HG02852 (cell line): Measurements from ENCODE around the gene HOXC11.

Experiments used
- ATAC-seq: cut with Tn5 transposase; IDR thresholded peaks from one replicate; pipeline ENCODE4 v1.9.1; 2021; ENCODE audit warnings: mild to moderate bottlenecking, moderate library complexity; ENCODE audit not compliant: unreplicated experiment

Gene HOXC11

DNA sequence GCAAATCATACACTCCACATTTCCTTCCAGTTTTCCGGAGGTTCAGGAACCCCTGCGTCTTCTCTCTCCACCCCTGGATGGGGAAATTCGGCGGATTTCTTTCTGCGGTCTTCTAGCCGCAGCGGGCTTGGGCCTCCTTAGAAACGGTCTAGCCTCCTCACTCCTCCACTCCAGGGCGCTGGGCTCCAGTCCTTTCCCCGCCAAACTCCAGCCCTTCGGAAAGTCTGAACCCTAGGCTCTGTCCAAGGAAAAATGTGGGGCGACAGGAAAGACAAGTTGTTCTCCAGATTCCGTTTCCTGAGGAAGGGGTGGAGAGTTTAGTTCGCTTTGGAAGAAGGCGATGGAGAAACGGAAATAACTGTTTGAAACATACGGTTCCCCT lies 10.6 kb downstream of the HOXC11 start:
- no peak for ATAC-seq

DNA sequence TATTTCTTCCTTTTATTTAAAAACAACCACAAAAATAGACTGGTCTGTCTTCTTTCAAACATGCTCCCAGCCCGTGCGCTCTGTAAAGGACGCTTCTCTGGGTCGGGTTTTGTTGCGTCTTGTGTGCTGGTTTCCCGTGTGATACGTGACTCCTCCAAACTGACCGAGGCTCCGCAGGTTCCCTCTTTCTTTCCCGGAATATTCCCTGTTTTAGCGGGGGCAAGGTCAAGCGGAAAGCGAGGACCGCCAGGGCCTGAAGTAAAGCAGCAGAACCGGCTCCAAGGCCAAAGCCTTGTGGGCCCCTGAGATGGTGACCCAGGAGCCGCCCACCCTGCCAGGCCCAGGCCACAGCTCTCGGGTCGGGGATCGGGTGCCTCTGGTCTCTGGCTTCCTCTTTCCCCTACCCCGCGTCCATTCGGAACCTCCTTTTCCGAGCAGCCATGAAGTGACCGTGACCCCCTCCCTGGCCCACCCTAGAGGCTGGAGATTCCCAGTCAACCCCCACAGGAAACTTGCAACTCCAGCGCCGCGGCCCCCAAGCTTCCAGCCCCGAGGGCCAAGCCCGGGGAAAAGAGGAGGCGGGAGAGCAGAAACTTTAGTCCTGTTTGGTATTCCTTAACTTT lies 11.1 kb downstream of the HOXC11 start:
- ATAC-seq, result no peak

DNA sequence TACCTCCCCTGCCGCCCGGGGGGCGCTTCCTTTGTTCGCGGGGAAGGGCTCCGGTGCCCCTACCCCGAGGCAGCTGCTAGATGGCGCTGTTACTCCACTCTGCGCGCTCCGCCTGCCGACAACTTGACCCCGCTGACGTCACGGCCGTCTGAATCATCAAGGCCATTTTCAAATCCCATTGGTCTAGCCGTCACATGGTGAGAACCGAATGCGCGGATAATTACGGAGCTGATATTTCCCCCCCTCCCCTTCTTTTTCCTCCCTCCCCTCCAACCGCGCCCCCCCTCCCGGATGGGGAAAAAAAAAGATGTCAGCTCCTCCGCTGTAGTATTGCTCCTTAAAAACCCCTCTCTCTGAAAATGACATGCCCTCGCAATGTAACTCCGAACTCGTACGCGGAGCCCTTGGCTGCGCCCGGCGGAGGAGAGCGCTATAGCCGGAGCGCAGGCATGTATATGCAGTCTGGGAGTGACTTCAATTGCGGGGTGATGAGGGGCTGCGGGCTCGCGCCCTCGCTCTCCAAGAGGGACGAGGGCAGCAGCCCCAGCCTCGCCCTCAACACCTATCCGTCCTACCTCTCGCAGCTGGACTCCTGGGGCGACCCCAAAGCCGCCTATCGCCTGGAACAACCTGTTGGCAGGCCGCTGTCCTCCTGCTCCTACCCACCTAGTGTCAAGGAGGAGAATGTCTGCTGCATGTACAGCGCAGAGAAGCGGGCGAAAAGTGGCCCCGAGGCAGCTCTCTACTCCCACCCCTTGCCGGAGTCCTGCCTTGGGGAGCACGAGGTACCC lies 12.2 kb downstream of the HOXC11 start, which contains the start of gene HOXC10:
HOXC10 (plus strand) TSS at position 246 of the 791 bp plus-strand sequence; CDS start at position 360, 114 bp downstream.
- ATAC-seq, result no peak

DNA sequence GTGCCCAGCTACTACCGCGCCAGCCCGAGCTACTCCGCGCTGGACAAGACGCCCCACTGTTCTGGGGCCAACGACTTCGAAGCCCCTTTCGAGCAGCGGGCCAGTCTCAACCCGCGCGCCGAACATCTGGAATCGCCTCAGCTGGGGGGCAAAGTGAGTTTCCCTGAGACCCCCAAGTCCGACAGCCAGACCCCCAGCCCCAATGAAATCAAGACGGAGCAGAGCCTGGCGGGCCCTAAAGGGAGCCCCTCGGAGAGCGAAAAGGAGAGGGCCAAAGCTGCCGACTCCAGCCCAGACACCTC lies 12.7 kb downstream of the HOXC11 start:
- no peak for ATAC-seq

DNA sequence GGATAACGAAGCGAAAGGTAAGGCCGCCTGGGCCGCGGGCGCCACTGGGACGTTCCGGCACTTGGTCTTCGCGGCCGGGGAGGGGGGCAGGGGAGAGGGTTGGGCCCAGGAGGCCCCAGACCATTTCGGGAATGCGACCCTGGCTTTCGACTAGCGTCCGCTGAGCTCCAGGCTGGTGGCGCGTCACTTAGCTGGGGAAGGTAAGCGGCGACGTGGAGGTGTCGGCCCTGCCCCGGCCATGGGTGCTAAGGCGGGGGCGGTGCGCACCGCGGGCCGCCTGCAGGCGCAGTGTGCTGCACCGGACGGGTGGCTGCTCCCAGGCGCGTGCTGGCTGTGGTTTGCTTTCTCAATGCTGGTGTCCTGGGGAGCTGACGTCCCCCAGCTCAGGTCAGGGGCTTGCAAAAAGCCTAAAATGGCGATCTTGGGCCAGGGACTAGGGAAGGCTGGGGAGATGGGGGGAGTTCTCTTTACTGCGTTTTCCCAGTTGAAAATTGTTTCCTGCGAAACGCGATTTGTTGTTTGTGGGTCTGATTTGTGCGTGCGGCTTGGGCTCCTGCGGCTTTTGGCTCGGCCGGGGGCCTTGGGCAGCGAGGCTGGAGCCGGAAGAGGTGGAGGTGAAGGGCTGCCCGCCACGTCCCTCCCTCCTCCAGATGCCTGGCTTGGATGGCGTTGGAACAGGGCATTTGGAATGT lies 13.2 kb downstream of the HOXC11 start:
- no peak for ATAC-seq

DNA sequence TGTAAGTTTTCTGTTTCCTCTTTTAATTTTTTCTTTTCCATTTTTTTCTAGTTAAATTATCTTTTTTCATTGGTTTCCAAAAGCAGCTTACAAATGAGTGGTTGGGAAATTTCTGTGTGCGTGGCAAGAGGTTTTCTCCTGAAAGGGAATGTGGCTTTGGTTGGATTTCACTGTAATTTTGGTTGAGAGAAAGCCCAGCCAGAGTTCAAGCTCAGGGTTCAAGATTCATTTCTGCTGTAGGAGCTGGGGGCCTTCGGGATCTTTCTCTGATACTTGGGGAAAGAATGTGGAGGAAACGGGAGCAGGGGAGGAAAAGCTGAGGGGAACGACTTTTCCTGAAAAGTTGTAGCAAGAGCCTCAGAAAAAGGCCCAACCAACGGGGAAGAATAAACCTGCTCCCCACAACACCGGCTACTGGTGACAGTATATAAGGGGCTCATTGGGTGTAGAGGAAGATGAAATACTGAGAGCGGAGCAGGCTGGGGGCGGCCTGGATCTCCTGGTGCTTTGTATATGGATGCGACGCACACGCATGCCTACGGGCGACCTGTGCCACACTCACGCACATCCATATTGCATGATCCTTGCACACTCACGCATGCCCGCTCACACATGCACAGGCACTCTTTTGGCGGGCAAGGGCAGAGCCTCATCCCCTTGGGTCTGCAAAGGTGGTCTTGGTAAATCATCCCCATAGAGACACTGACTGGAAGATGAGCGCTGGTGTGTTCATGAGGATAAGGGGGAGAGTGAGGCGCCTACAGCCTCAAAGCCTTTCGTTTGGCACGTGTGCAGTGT lies 14.0 kb downstream of the HOXC11 start:
- ATAC-seq, result no peak

DNA sequence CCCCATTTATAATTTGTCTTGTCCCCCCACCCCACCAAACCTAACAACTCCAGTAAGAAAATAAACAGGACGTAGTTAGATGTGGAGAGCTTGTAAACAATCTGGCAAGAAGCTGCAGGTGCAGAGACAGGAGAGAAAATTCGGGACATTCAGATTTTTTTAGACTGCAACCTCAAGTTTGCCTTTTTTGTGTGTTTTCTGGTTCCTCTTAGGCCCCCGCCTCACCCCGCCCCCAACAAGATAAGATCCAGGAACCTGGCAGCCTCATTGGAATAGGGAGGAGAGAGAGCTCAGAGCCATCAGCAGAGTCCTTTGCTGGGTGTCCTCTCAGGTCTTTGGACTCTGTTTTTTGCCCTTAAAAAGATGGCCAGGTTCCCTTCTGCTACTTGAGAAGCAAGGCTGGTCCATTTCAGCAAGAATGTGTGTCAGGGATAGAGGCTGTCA lies 14.9 kb downstream of the HOXC11 start:
- ATAC-seq, result no peak

DNA sequence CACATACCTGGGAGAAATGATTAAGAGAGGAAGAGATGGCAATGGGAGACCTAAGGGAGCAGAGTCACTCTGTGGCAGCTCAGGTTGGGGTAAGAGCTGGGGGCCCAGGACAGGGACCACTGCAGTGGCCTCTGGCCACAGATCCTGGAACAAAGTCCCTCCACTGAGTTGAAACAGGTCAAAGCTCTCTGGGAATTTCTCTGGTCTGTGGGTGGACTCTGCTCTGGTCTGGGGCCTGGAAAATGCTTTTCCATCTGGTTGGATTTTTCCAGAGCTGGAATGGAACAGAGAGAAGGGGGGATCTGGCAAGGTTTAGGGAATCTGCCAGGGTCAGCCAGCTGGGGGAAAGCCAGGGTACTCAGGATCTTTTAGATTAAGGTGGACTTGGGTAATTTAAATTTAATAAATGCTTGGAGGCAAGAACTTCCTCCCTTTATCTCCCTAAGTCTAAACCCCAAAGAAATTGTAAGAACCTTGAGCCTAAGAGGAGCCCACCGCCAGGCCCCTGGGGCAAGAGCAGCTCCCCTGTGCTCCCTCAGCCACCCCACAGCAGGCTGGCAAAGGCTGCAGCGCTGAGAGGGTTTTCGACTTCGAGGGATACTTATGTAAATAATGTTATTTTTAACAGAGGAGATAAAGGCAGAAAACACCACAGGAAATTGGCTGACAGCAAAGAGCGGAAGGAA lies 15.8 kb downstream of the HOXC11 start:
- ATAC-seq, result no peak

DNA sequence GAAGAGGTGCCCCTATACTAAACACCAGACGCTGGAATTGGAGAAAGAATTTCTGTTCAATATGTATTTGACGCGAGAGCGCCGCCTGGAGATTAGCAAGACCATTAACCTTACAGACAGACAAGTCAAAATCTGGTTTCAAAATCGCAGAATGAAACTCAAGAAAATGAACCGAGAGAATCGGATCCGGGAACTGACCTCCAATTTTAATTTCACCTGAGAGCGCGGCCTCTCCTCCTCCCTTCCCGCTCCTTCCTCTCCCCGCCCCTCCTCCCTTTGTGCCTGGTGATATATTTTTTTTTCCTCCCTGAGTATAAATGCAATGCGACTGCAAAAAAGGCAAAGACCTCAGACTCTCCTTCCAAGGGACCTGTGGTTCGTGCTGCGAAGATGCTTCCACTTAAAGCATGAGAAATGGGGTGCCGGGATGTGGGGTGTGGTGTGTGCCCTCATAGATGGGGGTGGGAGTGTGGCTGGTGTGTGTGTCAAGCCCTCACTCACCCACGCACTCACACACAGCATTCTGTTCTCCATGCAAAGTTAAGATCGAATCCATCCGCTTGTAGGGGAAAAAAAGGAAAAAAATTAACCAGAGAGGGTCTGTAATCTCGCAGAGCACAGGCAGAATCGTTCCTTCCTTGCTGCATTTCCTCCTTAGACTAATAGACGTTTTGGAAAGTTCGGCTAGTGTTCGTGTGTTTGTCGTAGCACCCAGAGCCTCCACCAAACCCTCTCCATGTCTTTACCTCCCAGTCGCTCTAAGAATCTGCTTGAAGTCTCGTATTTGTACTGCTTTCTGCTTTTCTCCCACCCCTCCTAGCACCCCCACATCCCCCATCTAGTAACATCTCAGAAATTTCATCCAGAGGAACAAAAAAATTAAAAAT lies 16.5 kb downstream of the HOXC11 start:
- ATAC-seq, result no peak

DNA sequence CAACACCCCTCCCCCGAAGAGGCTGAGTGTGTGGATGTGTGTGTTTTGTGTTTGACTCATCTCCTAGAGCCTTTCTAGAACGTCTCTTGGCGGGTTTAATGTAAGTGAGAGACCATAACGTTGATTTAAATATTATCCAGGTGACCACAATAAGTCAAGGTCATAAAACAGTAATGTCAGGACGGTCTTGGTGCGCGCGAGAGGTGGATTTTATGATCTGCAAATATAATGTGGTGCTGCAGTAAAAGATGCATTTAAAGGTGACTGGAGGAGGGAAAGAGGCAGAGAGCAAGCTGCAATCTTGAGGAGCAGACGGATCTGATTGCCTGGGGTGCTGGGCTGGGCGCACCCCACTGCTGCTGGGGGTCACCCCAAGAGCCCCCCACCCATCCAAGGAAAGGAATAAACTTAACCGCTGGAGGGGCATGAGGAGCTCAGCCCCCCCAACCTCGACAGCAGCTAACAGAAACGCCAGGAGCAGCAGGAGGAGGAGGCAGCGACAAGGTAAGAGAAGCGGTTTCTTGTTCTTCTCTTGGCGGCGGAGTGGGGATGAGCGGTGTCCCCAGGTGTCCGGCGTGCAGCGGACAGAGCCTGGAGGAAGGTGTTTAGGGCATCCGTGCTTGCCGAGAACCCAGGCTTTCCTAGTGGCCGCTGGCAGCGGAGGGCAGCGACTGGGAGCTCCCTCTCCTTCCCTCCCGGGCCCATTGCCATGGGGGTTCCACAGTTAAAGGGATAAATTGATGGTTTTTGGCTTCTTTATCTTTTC lies 17.6 kb downstream of the HOXC11 start:
- no peak for ATAC-seq

DNA sequence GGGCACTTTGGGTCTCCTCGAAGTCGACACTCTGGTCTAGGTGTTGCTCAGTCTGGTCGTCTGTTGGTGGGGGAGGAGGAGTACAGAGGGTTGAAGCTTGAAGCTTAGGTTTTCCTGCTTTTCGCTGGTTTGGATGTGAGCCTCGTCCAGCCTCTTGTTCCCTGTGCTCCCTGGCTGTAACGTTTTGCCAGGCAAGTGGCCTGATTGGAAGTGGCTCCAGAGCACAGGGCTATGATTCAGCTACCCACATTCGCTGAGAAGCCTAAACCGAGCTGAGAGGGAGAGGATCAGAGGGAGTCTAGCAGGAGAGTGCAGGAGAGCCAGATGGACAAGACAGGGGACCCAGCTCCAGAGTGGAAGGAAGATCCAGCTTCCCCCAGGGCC lies 18.1 kb downstream of the HOXC11 start:
- no peak for ATAC-seq

DNA sequence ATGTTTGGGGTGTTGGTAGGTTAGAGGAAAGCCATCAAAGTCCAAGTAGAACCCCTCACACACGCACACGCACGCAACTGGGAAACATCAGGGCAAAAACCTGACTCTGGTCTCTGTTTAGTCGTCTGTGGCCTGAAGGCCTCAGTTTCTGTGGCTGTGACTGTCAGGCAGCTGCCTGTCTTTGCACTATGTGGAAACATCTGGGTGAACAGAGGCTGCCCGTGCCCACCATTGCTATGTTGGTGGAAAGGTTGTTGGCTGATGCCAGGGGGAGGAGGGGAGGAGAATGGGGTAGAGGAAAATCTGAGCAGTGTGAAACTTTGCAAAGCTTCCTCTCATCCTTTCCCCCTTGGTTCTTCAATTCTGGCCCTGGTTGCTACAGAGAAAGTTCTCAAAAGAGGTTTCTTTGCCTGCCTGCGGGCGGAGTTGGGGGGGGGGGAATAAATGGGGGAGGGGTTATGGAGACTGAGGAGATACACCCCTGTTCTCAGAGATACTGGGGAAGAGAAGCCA lies 19.5 kb downstream of the HOXC11 start:
- no peak for ATAC-seq

DNA sequence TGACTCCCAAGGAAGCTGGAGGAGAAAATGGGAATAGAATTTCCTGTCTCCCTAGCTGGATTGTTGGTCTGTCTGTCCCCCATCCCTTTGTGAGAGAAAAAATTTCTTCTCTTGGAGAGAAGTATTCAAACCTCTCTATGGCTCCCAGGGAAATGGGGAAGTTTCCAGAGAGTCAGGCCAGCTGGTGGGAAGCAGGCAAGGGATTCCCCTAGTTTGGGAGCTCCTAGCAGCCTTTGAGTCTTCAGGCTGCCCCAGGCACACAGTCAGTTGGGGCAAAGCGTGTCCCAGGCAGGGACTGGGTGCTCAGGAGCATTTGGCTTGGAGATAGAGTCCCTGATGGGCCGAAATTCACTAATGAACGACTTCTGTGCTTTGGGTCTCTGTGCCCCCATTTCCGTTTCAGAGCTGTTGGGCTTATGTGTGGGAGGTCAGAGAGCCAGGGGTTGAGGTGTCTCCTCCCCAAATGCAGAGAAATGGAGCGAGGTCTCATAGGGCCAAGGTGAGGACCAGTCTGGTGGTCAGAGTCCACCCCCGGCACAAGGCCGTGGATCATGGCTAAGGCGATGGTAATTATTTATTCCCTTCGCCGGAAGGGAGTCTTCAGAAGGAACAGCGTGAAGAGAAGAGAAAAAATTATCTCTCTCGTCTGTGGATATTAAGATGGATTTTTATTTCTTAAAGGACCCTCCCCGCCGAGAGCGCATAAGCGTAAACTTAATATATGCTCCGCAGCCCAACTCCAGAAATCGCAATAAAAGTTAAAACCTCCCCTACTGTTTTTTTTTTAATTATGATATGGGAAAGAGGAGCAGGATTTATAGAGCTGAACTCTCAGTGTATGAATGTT lies 20.5 kb downstream of the HOXC11 start:
- no peak for ATAC-seq

DNA sequence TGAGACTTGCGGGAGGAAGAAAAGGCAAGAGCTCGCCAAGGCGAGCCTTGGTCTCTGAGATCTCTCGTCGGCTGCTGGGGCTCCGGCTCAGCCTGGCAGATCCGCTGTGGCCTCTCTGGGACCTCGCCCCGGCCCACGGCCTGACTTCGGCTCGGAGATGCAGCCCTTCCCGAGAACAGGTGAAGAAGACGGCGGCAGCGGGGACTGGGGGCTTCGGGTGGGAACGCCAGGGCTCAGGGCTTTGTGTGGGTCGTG lies 21.0 kb downstream of the HOXC11 start:
- no peak for ATAC-seq

DNA sequence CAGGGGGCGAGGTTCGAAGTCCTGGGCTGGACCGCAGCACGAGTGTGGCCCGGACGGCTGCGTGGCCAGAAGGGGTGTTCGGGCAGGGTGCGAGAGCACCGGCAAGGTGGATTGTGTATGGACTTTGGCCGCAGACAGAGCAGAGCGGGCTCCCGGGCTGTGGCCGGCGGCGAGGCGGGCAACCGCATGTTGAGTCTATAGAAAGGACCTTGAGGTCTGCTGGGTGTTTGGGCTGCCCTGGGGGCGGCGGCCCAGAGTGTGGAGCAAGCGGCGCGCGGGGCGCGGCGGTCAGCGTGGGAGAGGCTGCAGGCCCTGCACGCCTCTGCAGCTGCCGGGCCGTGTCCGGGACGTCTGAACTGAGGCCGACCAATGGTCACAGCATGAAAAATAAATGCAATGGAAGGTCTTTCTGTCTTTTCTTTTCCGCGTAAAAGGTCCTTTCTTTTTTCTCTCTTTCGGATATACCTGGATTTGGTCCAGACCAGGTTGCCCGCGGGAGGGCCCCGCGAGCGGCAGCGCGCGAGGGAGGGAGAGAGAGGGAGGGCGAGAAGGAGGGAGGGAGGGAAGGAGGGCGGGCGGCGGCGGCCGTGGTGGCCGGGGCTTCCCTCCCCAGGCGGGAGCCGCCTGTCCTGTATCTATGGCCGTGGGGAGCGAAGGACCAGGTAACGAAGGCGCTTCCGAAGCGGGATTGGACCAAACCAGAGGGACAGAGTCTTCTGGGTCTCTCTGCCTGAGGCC lies 21.5 kb downstream of the HOXC11 start:
- no peak for ATAC-seq

DNA sequence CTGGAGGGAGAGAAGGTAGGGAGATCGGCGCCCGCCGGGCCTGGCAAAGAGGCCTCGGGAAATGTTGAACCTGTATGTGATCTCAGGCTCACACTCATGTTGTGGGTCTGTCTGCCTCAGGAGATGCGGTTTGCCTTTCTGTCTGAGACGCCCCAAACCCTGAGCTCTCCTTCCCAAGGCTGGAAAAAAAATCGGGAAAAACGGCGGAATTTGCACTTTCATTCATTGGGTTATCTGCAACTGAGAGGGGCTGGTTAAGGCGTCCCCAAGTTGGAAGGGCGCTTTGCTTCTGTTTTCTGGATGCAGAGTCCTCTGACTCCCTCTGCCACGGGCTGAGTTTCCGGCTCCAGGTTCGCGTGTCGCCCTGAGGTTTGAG lies 22.1 kb downstream of the HOXC11 start:
- ATAC-seq, result no peak

DNA sequence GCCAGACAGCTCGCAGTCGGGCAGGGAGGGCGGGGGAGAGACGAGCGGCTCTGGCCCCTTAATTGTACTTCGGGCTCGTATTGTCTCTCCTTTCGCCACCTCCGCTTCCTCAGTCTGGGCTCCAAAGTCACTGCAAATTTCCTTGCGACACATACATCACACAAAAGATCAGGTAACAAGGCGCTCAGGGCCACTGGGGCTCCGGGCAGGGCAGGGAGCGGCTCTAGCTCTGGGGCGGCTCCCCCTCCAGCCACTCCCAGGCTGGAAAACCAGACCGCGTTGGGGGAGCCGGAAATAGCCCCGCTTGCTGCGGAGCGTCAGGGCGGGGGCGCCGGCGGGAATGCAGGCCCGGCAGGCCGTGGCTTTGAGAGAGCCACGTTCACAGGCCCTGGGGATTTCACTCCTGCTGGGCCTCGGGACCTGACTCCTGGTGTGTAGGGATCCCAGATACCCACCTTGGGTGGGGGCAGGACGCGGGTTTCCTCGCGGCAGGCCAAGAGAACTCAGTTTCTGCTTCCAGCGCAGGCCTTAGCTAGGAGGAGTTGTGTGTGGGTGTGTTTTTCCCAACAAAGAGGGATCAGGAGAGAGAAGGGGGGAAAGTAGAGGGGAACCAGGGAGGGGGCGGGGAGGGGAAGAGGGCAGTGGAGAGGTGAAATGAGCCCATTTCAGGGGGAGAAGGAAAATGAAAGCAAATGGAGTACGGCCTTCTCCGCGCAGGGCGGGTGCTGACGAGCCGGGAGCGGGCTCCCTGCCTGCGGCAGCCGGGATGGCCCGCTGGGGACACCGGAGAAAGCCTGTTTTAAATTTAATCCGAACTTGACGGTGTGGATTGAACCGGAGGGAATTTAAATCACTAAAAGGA lies 22.7 kb downstream of the HOXC11 start:
- ATAC-seq, result no peak
